Neural progenitor cell (in vitro differentiated cells): ENCODE measurements around the gene GUCD1. TPM values are rescaled to one million over a fixed set of nuclear protein-coding genes. Genes with fewer than 3 reads are reported as not detected.

ENCODE experiments used
- DNase-seq: peaks from one replicate; pipeline ENCODE4 v3.0.0-alpha.2; 2016; ENCODE audit warnings: low spot score
- H2AFZ ChIP-seq: fragments of 200-600 bp; sonication (generic); replicated peaks from 2 replicates; pipeline ENCODE4 v1.6.1; 2016; ENCODE audit warnings: antibody characterized with exemption
- H3F3A ChIP-seq: fragments of 200-600 bp; sonication (generic); 2 replicates; pipeline ENCODE4 v1.6.1; 2016; ENCODE audit warnings: antibody characterized with exemption, low read depth
- H3K27ac ChIP-seq: fragments of 200-600 bp; sonication (generic); 2 replicates; pipeline ENCODE4 v1.5.1; 2016; ENCODE audit warnings: mild to moderate bottlenecking
- H3K27me3 ChIP-seq: fragments of 200-600 bp; sonication (generic); 2 replicates; pipeline ENCODE4 v1.6.1; 2016; ENCODE audit warnings: mild to moderate bottlenecking, moderate library complexity
- H3K36me3 ChIP-seq: fragments of 200-600 bp; sonication (generic); 2 replicates; pipeline ENCODE4 v1.5.1; 2016
- H3K4me1 ChIP-seq: fragments of 200-600 bp; sonication (generic); 2 replicates; pipeline ENCODE4 v1.6.1; 2016; ENCODE audit warnings: mixed run types
- H3K4me2 ChIP-seq: fragments of 200-600 bp; sonication (generic); 2 replicates; pipeline ENCODE4 v1.6.1; 2016
- H3K4me3 ChIP-seq: fragments of 200-600 bp; sonication (generic); 2 replicates; pipeline ENCODE4 v1.5.1; 2016
- H3K79me2 ChIP-seq: fragments of 200-600 bp; sonication (generic); 2 replicates; pipeline ENCODE4 v1.6.1; 2016; ENCODE audit warnings: low read depth
- H3K9ac ChIP-seq: fragments of 200-600 bp; sonication (generic); 2 replicates; pipeline ENCODE4 v1.6.1; 2016
- H3K9me3 ChIP-seq: fragments of 200-600 bp; sonication (generic); 2 replicates; pipeline ENCODE4 v1.5.1; 2016; ENCODE audit warnings: low read depth
- H4K20me1 ChIP-seq: fragments of 200-600 bp; sonication (generic); 2 replicates; pipeline ENCODE4 v1.6.1; 2016; ENCODE audit warnings: low read depth
- H3K27ac Mint-ChIP-seq: 3 replicates; pipeline ENCODE4 v1.8.0; 2021; ENCODE audit warnings: mixed read lengths
- H3K27me3 Mint-ChIP-seq: 2 replicates; pipeline ENCODE4 v1.8.0; 2022; ENCODE audit warnings: low read depth, mild to moderate bottlenecking, inconsistent platforms, moderate library complexity, mixed read lengths; ENCODE audit not compliant: insufficient read depth
- H3K36me3 Mint-ChIP-seq: 3 replicates; pipeline ENCODE4 v1.8.0; 2021; ENCODE audit warnings: mixed read lengths
- H3K4me1 Mint-ChIP-seq: 3 replicates; pipeline ENCODE4 v1.8.0; 2021; ENCODE audit warnings: mixed read lengths
- H3K4me3 Mint-ChIP-seq: 3 replicates; pipeline ENCODE4 v1.8.0; 2021; ENCODE audit warnings: mild to moderate bottlenecking, moderate library complexity, mixed read lengths
- H3K9me3 Mint-ChIP-seq: 3 replicates; pipeline ENCODE4 v1.8.0; 2020; ENCODE audit warnings: mixed read lengths
- CTCF ChIP-seq: fragments of 200-600 bp; sonication (generic); IDR thresholded peaks from 2 replicates; pipeline ENCODE4 v1.5.1; 2017; ENCODE audit warnings: antibody characterized with exemption, mild to moderate bottlenecking
- EZH2 ChIP-seq: fragments of 200-600 bp; sonication (generic); IDR thresholded peaks from 2 replicates; pipeline ENCODE4 v1.6.1; 2017; ENCODE audit warnings: antibody characterized with exemption, mild to moderate bottlenecking, moderate library complexity
- EZH2phosphoT487 ChIP-seq: fragments of 200-600 bp; sonication (generic); IDR thresholded peaks from 2 replicates; pipeline ENCODE4 v1.6.1; 2017; ENCODE audit warnings: antibody characterized with exemption
- total RNA-seq: library from RNA; depleted of rRNA; stranded (reverse); fragments of >200 nt; gene quantifications from 2 replicates; pipeline ENCODE4 v1.2.3, GENCODE V29; 2015; ENCODE audit warnings: low replicate concordance

GUCD1 gene
- total RNA-seq, 1 donor from 2014 or later = 31.0 TPM

DNA sequence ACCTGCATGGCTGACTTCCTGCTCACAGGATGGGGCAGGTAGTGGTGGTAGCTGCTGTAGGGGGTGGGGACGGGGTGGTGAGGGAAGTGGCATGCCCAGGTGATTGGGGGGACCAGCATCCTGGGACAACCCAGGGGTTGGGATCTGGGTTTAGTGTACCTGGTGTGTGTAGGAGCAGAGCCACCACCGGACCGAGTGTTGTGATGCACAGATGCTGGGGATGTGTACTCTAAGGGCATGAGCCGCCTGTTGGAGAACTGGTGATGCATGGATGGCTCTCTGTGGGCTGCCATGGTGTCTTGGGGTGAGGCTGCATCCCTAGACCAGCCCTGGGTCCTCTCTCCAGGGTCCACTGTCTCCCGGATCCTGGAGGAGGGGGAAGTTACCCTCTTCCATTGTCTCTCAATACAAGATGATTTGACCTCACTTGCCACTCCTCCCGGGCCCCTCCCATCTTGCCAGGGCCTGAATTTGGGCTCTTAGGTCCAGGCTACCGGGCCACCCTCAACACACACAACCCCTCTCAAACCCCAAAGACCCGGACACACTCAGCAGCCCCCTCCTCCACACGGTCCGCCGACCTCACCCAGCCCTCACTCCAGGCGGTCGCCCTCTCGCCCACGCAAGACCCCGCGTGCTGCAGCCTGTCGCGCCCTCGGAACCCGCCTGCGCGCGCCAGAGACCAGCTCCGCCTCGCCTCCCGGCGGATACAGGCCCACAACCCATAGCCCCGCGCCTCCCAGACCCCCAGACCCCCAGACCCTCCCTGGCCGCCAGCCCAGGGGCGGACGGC is 37.3 kb upstream of the GUCD1 start:
- Histone ChIP-seq H3F3A (peaks cover 4% of the 10 kb centered on the region), H3K4me3 (peak overlapping the region; percentile 74), H3K27ac (no peak overlapping the region), H3K79me2 (no peaks in the 10 kb centered on the region), H3K4me1 (peaks cover 8% of the 10 kb centered on the region), H3K4me2 (peak overlapping the region; percentile 93), H3K36me3 (no peaks in the 10 kb centered on the region), H3K9me3 (no peaks in the 10 kb centered on the region), H2AFZ (peak overlapping the region; percentile 90), H3K9ac (peak overlapping the region; percentile 52), H4K20me1 (no peaks in the 10 kb centered on the region), H3K27me3 (no peaks in the 10 kb centered on the region)
- Mint-ChIP-seq H3K36me3 (peaks cover 2% of the 10 kb centered on the region), H3K9me3 (no peaks in the 10 kb centered on the region), H3K4me1 (peaks cover 12% of the 10 kb centered on the region), H3K4me3 (peak overlapping the region; percentile 96), H3K27me3 (peaks cover 7% of the 10 kb centered on the region), H3K27ac (peak overlapping the region; percentile 96)
- TF ChIP-seq EZH2 (no peak), CTCF (no peak), EZH2phosphoT487 (no peak)
- peak; percentile 42 for DNase-seq

- Mint-ChIP-seq H3K27ac (no peak overlapping the region), H3K27me3 (peaks cover 5% of the 10 kb centered on the region), H3K36me3 (peaks cover 2% of the 10 kb centered on the region), H3K4me3 (peak overlapping the region; percentile 57), H3K4me1 (peaks cover 12% of the 10 kb centered on the region), H3K9me3 (no peaks in the 10 kb centered on the region)
- Histone ChIP-seq H3K27me3 (no peaks in the 10 kb centered on the region), H2AFZ (no peak overlapping the region), H4K20me1 (no peaks in the 10 kb centered on the region), H3K9me3 (no peaks in the 10 kb centered on the region), H3K4me3 (no peak overlapping the region), H3K79me2 (no peaks in the 10 kb centered on the region), H3K36me3 (no peaks in the 10 kb centered on the region), H3K27ac (no peak overlapping the region), H3K4me1 (peaks cover 8% of the 10 kb centered on the region), H3K9ac (no peak overlapping the region), H3K4me2 (no peak overlapping the region), H3F3A (peaks cover 4% of the 10 kb centered on the region)
- no peak for DNase-seq
- TF ChIP-seq CTCF (no peak), EZH2 (no peak), EZH2phosphoT487 (no peak)
Measured at GRCh38 chr22:24591286-24591830, 36.4 kb upstream of the GUCD1 start.

DNA sequence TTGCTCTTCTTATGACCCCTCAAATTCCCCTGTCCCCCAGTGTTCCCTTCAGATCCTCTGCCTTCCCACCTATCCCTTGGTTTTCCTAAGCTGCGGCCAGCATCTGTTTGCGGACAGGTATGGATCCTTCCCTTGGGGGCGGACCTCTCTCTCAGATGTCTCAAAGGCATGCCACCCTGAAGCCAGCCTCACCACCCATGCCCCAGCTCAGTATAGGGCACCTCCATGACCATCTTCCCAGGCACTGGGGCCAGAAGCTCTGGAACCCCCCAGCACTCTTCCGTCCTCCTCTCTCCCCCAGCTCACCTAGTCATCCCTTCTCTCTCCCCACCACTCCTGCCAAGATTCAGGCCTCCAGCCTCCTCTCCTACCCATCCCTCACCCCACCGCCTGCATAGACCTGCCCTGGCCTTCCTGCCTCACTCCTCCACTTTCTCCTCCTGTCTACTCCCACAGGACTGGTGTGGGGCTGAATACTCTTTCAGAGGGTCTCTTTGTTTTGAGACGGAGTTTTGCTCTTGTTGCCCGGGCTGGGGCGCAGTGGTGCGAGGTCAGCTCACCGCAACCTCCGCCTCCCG is 35.7 kb upstream of the GUCD1 start:
- H3K4me1 ChIP-seq = peaks cover 8% of the 10 kb centered on the region
- H3K4me3 Mint-ChIP-seq = no peak overlapping the region
- no peak overlapping the region for H3K4me3 ChIP-seq
- no peaks in the 10 kb centered on the region for H3K9me3 ChIP-seq
- H4K20me1 ChIP-seq = no peaks in the 10 kb centered on the region
- peaks cover 12% of the 10 kb centered on the region for H3K4me1 Mint-ChIP-seq
- TF ChIP-seq EZH2 (no peak), CTCF (no peak), EZH2phosphoT487 (no peak)
- no peak for DNase-seq
- no peak overlapping the region for H3K27ac ChIP-seq
- H3K36me3 Mint-ChIP-seq = peaks cover 2% of the 10 kb centered on the region
- peaks cover 4% of the 10 kb centered on the region for H3F3A ChIP-seq
- H2AFZ ChIP-seq = no peak overlapping the region
- H3K79me2 ChIP-seq = no peaks in the 10 kb centered on the region
- peaks cover 2% of the 10 kb centered on the region for H3K27me3 Mint-ChIP-seq
- no peak overlapping the region for H3K4me2 ChIP-seq
- no peak overlapping the region for H3K9ac ChIP-seq
- H3K9me3 Mint-ChIP-seq = no peaks in the 10 kb centered on the region
- no peaks in the 10 kb centered on the region for H3K27me3 ChIP-seq
- H3K36me3 ChIP-seq = no peaks in the 10 kb centered on the region
- H3K27ac Mint-ChIP-seq = no peak overlapping the region
